Common myeloid progenitor, CD34-positive (primary cell): ENCODE measurements around the gene PDGFA.

ENCODE experiments used
- CTCF ChIA-PET: fragments of 350-600 bp; sonication (Branson Sonifier 250); formaldehyde crosslinking; loops from one replicate; lab custom pipeline; 2021; ENCODE audit warnings: antibody characterized with exemption; lab: Charles Lee
- POLR2A ChIA-PET: fragments of 350-600 bp; sonication (Branson Sonifier 250); formaldehyde crosslinking; loops from one replicate; lab custom pipeline; 2021; ENCODE audit warnings: antibody characterized with exemption; lab: Charles Lee
- DNase-seq, 3 donors: peaks; one replicate each; pipeline versions ENCODE4 v3.0.0 to v3.0.0-alpha.2; 2013
- H3K27ac ChIP-seq, 2 experiments: 1 replicate in 1 of 2; 2 replicates in 1 of 2; pipeline ENCODE4 v1.7.0; 2013; ENCODE audit warnings: inconsistent platforms in 2 of 2, low read length in 2 of 2, mild to moderate bottlenecking in 2 of 2, low read depth in 1 of 2, moderate library complexity in 1 of 2; ENCODE audit not compliant: severe bottlenecking in 2 of 2, insufficient read depth in 1 of 2, poor library complexity in 1 of 2
- H3K27me3 ChIP-seq, 5 experiments: replicated peaks in 2 of 5; 1 replicate in 3 of 5; 2 replicates in 2 of 5; pipeline versions ENCODE4 v1.6.1 to v1.7.0; 2013; ENCODE audit warnings: low read length in 4 of 5, mild to moderate bottlenecking in 2 of 5, moderate library complexity in 2 of 5, inconsistent platforms in 1 of 5; ENCODE audit not compliant: insufficient read depth in 5 of 5, control insufficient read depth in 4 of 5
- H3K36me3 ChIP-seq, 4 experiments: 1 replicate in 2 of 4; 2 replicates in 2 of 4; pipeline versions ENCODE4 v1.6.1 to v1.7.0; 2013; ENCODE audit warnings: low read length in 3 of 4, control low read depth in 1 of 4, mild to moderate bottlenecking in 1 of 4; ENCODE audit not compliant: control insufficient read depth in 4 of 4, insufficient read depth in 4 of 4
- H3K4me1 ChIP-seq, 4 experiments: 1 replicate in 3 of 4; 2 replicates in 1 of 4; pipeline versions ENCODE4 v1.6.1 to v1.7.1; 2013; ENCODE audit warnings: low read length in 3 of 4, mild to moderate bottlenecking in 3 of 4, control low read depth in 1 of 4, inconsistent platforms in 1 of 4, moderate library complexity in 1 of 4; ENCODE audit not compliant: control insufficient read depth in 4 of 4, insufficient read depth in 4 of 4; ENCODE audit errors: control extremely low read depth in 1 of 4
- H3K4me3 ChIP-seq, 7 experiments: 1 replicate in 4 of 7; 2 replicates in 3 of 7; pipeline versions ENCODE4 v1.5.1 to v1.7.0; 2013; ENCODE audit warnings: mild to moderate bottlenecking in 7 of 7, low read length in 6 of 7, moderate library complexity in 6 of 7, inconsistent platforms in 2 of 7, low read depth in 2 of 7, control low read depth in 1 of 7; ENCODE audit not compliant: insufficient read depth in 4 of 7, control insufficient read depth in 1 of 7; ENCODE audit errors: extremely low read depth in 1 of 7
- H3K9me3 ChIP-seq, 5 experiments: 1 replicate in 4 of 5; 2 replicates in 1 of 5; pipeline versions ENCODE4 v1.6.1 to v1.7.1; 2013; ENCODE audit warnings: low read length in 4 of 5, mild to moderate bottlenecking in 2 of 5, inconsistent platforms in 1 of 5, low read depth in 1 of 5, moderate library complexity in 1 of 5; ENCODE audit not compliant: control insufficient read depth in 4 of 5, insufficient read depth in 2 of 5; ENCODE audit errors: control extremely low read depth in 1 of 5
- WGBS: methylation state at CpG from one replicate; pipeline ENCODE4 v1.1.5; 2013; ENCODE audit not compliant: insufficient coverage; 5-methylcytosine and 5-hydroxymethylcytosine counted together

The PDGFA gene

DNA sequence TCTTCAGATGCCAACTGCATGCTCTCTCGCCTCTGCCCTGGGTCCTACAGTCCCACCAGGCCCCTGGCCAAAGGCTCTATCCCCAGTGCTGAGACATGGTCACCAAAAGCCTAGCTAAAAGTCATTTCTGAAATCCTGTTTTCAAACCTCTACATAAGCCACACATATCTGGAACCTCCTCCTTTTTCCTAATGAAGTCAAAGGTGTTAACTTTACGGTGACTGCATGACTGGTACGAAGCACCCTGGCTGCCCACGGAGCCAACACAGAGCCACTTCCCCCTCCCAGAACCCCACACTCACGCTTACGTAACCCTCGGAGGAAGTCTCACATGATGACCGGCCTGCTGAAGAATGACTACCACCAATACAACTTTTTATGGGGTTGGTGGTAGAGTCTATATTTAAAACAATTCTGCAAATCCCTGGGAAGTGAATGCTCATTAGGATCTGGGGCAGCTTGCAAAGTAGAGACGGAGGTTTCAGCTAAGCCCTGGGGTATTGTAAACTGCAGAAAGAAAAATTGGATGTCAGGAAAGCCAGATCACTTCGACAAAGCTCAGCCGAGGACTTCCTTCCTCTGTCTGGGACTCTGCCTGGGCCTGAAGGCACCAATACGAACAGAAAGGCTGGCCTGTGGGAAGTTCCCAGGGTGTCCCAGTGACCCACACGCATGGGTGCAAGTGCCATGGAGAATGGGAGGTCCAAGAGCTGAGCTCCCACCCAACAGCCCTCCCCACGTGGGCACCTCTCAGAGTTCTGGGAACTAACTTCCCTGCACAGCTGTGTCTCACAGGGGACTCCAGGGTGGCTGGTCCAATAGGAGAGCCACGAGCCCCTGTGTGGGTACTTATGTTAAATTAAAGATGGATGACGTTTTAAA, 50.7 kb downstream of the PDGFA start:
- no peaks in the 10 kb centered on the region for H3K9me3 ChIP-seq
- H3K4me3 ChIP-seq = no peak overlapping the region
- no peak overlapping the region for H3K27ac ChIP-seq
- H3K4me1 ChIP-seq = peaks cover 3 to 26% (median 18%) of the 10 kb centered on the region in 4 experiments
- POLR2A ChIA-PET = interaction anchor here (0.6 kb wide), 1 partner anchor 29 kb away, joined by 3 read pairs; no protein-coding TSS in a partner anchor
- WGBS = 34% methylated on average over 10 of the region's 16 CpGs
- DNase-seq = peak; percentile 73 to 85 (median 84)
- no peaks in the 10 kb centered on the region for H3K36me3 ChIP-seq
- CTCF ChIA-PET = interaction anchor here (1.1 kb wide), 1 partner anchor 129 kb away, joined by 3 read pairs; no protein-coding TSS in a partner anchor
- H3K27me3 ChIP-seq = no peaks in the 10 kb centered on the region

GRCh38 chr7:467856-468545, 51.6 kb downstream of the PDGFA start:
- ChIA-PET CTCF (no interaction called here), POLR2A (no interaction called here)
- no peaks in the 10 kb centered on the region for H3K27me3 ChIP-seq
- no peaks in the 10 kb centered on the region for H3K36me3 ChIP-seq
- H3K9me3 ChIP-seq = no peaks in the 10 kb centered on the region
- H3K27ac ChIP-seq = no peak overlapping the region
- peaks cover 3 to 26% (median 18%) of the 10 kb centered on the region in 4 experiments for H3K4me1 ChIP-seq
- no peak for DNase-seq
- 89% methylated on average over 5 of the region's 5 CpGs for WGBS
- H3K4me3 ChIP-seq = no peak overlapping the region

- CTCF ChIA-PET = no interaction called here
- POLR2A ChIA-PET = no interaction called here
- no peaks in the 10 kb centered on the region for H3K36me3 ChIP-seq
- H3K9me3 ChIP-seq = no peaks in the 10 kb centered on the region
- 93% methylated on average over 3 of the region's 3 CpGs for WGBS
- no peaks in the 10 kb centered on the region for H3K27me3 ChIP-seq
- no peak overlapping the region for H3K4me3 ChIP-seq
- H3K4me1 ChIP-seq = peaks cover 3 to 26% (median 18%) of the 10 kb centered on the region in 4 experiments
- peak in 2 of 3 donors; percentile 22 to 41 for DNase-seq
- H3K27ac ChIP-seq = no peak overlapping the region
These were observed 52.2 kb downstream of the PDGFA start for GRCh38 chr7:467393-467828.

DNA sequence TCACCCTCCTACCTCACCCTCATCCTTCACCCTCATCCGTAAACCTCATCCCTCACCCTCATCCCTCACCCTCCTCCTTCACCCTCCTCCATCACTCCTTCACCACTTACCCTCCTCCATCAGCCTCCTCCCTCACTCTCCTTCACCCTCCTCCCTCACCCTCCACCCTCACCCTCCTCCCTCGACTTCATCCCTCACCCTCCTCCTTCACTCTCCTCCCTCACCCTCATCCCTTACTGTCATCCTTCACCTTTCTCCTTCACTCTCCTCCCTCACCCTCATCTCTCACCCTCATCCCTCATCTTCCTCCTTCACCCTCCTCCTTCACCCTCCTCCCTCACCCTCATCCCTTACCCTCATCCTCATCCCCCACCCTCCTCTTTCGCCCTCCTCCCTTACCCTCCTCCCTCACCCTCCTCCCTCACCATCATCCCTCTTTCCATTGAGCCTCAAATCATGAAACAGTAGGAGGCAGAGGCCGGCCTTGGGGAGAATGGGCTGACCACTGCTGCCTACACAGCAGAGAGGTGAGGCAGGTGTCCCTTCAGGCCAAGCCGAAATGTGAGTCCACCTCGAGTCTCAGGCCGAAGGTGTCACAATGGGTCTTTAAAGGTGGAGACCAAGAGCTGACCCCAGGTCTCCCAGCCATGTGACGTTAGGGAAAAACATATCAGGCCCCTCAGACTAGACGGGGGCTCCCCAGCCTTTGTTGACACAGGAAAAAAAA, 53.0 kb downstream of the PDGFA start:
- Histone ChIP-seq H3K4me1 (peaks cover 3 to 21% (median 16%) of the 10 kb centered on the region in 4 experiments), H3K9me3 (no peaks in the 10 kb centered on the region), H3K27me3 (no peaks in the 10 kb centered on the region), H3K4me3 (no peak overlapping the region), H3K27ac (no peak overlapping the region), H3K36me3 (no peaks in the 10 kb centered on the region)
- WGBS = 99% methylated on average over 7 of the region's 9 CpGs
- ChIA-PET CTCF (no interaction called here), POLR2A (no interaction called here)
- no peak for DNase-seq

- no peak overlapping the region for H3K27ac ChIP-seq
- H3K27me3 ChIP-seq = no peaks in the 10 kb centered on the region
- H3K4me1 ChIP-seq = peaks cover 3 to 16% (median 14%) of the 10 kb centered on the region in 4 experiments
- H3K9me3 ChIP-seq = no peaks in the 10 kb centered on the region
- no peak for DNase-seq
- no peaks in the 10 kb centered on the region for H3K36me3 ChIP-seq
- POLR2A ChIA-PET = no interaction called here
- WGBS = 98% methylated on average over 9 of the region's 17 CpGs
- CTCF ChIA-PET = no interaction called here
- H3K4me3 ChIP-seq = no peak overlapping the region
These were observed 53.8 kb downstream of the PDGFA start for GRCh38 chr7:465710-466400.

DNA sequence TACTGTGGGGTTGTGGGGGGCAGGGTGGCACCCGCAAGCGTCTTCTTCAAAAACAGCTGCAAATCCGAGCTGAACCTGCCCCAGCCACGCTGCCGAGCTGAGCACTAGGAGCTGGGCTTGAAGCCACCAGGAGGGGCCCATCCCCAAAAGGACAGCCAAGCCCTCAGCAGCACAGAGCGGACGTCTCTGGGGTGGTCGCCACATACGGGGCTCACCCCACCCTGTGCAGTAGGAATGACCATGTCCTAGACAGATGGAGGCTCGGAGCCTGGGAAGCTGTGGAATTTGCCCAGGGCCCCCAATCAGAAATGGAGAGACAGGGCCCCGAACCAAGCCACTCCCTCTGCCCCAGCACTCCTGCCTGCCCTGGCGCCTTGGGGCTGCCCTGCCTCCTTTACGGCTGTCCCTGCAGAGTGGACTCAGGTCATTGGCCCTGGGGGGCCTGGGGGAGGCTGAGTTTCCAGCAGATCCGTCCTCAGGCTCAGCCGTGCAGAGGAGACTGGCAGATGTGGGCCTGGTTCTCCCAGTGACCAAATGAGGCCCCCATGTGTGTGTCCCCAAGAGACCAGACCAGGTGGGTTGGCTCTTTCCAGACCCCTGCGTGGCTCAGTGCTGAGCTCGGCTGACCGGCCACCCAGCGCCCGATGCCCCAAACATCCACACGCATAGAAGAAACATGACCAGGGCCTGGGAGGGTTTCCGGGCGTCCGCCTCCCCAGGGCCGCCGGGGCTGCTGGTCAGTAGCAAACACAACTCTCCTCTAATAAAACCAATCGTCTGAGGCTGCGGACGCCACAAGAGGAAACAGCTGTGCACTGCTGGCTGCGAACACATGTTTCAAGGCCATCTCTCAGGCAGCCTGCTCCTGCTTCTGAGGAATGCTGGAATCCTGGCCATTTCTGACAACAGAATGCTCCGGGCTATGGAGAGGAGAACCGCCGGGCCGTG, 54.9 kb downstream of the PDGFA start:
- no peak for DNase-seq
- no peaks in the 10 kb centered on the region for H3K9me3 ChIP-seq
- ChIA-PET POLR2A (no interaction called here), CTCF (no interaction called here)
- no peak overlapping the region for H3K27ac ChIP-seq
- H3K4me3 ChIP-seq = no peak overlapping the region
- no peaks in the 10 kb centered on the region for H3K36me3 ChIP-seq
- peaks cover 3 to 15% (median 14%) of the 10 kb centered on the region in 4 experiments for H3K4me1 ChIP-seq
- peaks cover 0 to 3% (median 0%) of the 10 kb centered on the region in 5 experiments for H3K27me3 ChIP-seq
- WGBS = 82% methylated on average over 33 of the region's 34 CpGs
